ENCODE measurements around the gene GULP1.
"Not testable (repeated sequence)": the region's sequence is repeated elsewhere in the genome, so short reads cannot be mapped to it uniquely, and the experiment has no call there.

GULP1 gene

GRCh38 chr2:188529710-188530109 lies 238.0 kb downstream of the GULP1 start:
- TF ChIP-seq, protein P1, sequence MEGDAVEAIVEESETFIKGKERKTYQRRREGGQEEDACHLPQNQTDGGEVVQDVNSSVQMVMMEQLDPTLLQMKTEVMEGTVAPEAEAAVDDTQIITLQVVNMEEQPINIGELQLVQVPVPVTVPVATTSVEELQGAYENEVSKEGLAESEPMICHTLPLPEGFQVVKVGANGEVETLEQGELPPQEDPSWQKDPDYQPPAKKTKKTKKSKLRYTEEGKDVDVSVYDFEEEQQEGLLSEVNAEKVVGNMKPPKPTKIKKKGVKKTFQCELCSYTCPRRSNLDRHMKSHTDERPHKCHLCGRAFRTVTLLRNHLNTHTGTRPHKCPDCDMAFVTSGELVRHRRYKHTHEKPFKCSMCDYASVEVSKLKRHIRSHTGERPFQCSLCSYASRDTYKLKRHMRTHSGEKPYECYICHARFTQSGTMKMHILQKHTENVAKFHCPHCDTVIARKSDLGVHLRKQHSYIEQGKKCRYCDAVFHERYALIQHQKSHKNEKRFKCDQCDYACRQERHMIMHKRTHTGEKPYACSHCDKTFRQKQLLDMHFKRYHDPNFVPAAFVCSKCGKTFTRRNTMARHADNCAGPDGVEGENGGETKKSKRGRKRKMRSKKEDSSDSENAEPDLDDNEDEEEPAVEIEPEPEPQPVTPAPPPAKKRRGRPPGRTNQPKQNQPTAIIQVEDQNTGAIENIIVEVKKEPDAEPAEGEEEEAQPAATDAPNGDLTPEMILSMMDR (IDR thresholded peaks at IDR 0.05; ENCODE audit: poor library complexity, severe bottlenecking), result no peak

GRCh38 chr2:188534875-188535274 lies 243.2 kb downstream of the GULP1 start:
- TF ChIP-seq, protein P1 (IDR thresholded peaks at IDR 0.05; ENCODE audit: poor library complexity, severe bottlenecking), result no peak
- DNase-seq (ENCODE audit: low spot score) (no peak), ATAC-seq (ENCODE audit: low read depth) (no peak)
- Histone ChIP-seq H3K27me3 (ENCODE audit: insufficient read depth, poor library complexity, severe bottlenecking) (no peaks in the 10 kb centered on the region), H3K4me3 (ENCODE audit: severe bottlenecking) (no peak overlapping the region), H3K27ac (ENCODE audit: poor library complexity, severe bottlenecking) (no peak overlapping the region), H3K36me3 (ENCODE audit: low read depth) (no peaks in the 10 kb centered on the region), H3K4me1 (ENCODE audit: insufficient read depth, poor library complexity, severe bottlenecking) (no peaks in the 10 kb centered on the region), H3K9me3 (ENCODE audit: severe bottlenecking) (peaks cover 2% of the 10 kb centered on the region)

More at GRCh38 chr2:188529710-188530109, 238.0 kb downstream of the GULP1 start:
- H3K27ac ChIP-seq (ENCODE audit: poor library complexity, severe bottlenecking), result no peak overlapping the region
- DNase-seq (ENCODE audit: low spot score) (no peak), ATAC-seq (ENCODE audit: low read depth) (no peak)
- no peaks in the 10 kb centered on the region for H3K4me1 ChIP-seq (ENCODE audit: insufficient read depth, poor library complexity, severe bottlenecking)
- H3K36me3 ChIP-seq (ENCODE audit: low read depth), result no peaks in the 10 kb centered on the region
- no peak overlapping the region for H3K4me3 ChIP-seq (ENCODE audit: severe bottlenecking)
- H3K27me3 ChIP-seq (ENCODE audit: insufficient read depth, poor library complexity, severe bottlenecking), result no peaks in the 10 kb centered on the region
- H3K9me3 ChIP-seq (ENCODE audit: severe bottlenecking), result no peaks in the 10 kb centered on the region

DNA sequence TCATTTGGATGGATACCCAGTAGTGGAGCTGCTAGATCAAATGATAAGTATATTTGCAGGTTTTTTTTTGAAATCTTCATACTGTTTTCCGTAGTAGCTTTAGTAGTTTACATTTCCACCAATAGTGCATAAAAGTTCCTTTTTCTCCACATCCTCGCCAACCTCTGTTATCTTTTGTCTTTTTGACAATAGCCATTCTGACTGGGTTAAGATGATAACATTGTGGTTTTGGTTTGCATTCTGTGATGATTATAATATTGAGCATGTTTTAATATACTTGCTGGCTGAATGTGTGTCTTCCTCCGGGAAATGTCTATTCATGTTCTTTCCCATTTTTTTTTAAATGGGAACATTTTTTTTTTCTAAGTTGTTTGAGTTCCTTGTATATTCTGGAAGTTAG lies 260.0 kb downstream of the GULP1 start:
- Histone ChIP-seq H3K4me1 (ENCODE audit: insufficient read depth, poor library complexity, severe bottlenecking) (no peaks in the 10 kb centered on the region), H3K27ac (ENCODE audit: poor library complexity, severe bottlenecking) (no peak overlapping the region), H3K36me3 (ENCODE audit: low read depth) (no peaks in the 10 kb centered on the region), H3K4me3 (ENCODE audit: severe bottlenecking) (no peak overlapping the region), H3K9me3 (ENCODE audit: severe bottlenecking) (no peaks in the 10 kb centered on the region), H3K27me3 (ENCODE audit: insufficient read depth, poor library complexity, severe bottlenecking) (no peaks in the 10 kb centered on the region)
- ATAC-seq (ENCODE audit: low read depth) (no peak), DNase-seq (ENCODE audit: low spot score) (no peak)
- TF ChIP-seq, protein P1 (IDR thresholded peaks at IDR 0.05; ENCODE audit: poor library complexity, severe bottlenecking), result no peak

- no peak overlapping the region for H3K27ac ChIP-seq (ENCODE audit: poor library complexity, severe bottlenecking)
- DNase-seq (ENCODE audit: low spot score) (no peak), ATAC-seq (ENCODE audit: low read depth) (no peak)
- H3K27me3 ChIP-seq (ENCODE audit: insufficient read depth, poor library complexity, severe bottlenecking), result no peaks in the 10 kb centered on the region
- no peak overlapping the region for H3K4me3 ChIP-seq (ENCODE audit: severe bottlenecking)
- H3K4me1 ChIP-seq (ENCODE audit: insufficient read depth, poor library complexity, severe bottlenecking), result no peaks in the 10 kb centered on the region
- no peaks in the 10 kb centered on the region for H3K9me3 ChIP-seq (ENCODE audit: severe bottlenecking)
- no peaks in the 10 kb centered on the region for H3K36me3 ChIP-seq (ENCODE audit: low read depth)
- TF ChIP-seq, protein P1 (IDR thresholded peaks at IDR 0.05; ENCODE audit: poor library complexity, severe bottlenecking), result no peak
Observed at GRCh38 chr2:188557081-188557480, 265.4 kb downstream of the GULP1 start.

DNA sequence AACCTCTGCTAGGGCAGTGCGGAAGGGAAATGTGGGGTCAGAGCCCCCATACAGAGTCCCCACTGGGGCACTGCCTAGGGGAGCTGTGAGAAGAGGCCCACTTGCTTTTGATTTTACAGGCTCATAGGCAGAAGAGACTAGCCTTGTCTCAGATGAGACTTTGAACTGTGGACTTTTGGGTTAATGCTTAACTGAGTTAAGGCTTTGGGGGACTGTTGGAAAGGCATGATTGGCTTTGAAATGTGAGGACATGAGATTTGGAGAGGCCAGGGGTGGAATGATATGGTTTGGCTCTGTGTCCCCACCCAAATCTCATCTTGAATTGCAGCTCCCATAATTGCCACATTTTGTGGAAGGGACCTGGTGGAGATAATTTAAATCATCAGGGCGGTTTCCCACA lies 267.8 kb downstream of the GULP1 start:
- H3K4me1 ChIP-seq (ENCODE audit: insufficient read depth, poor library complexity, severe bottlenecking); H3K9me3 ChIP-seq (ENCODE audit: severe bottlenecking); H3K27me3 ChIP-seq (ENCODE audit: insufficient read depth, poor library complexity, severe bottlenecking); H3K36me3 ChIP-seq (ENCODE audit: low read depth); H3K4me3 ChIP-seq (ENCODE audit: severe bottlenecking); H3K27ac ChIP-seq (ENCODE audit: poor library complexity, severe bottlenecking); ATAC-seq (ENCODE audit: low read depth); DNase-seq (ENCODE audit: low spot score): not testable (repeated sequence)

Data from RWPE2 (cell line).